ENCODE results near the gene ADGRA1.

GRCh38 chr10:133070810-133071209, 16.9 kb upstream of the ADGRA1 start:
- no peak for TF ChIP-seq TCF12 (IDR thresholded peaks at IDR 0.05; ENCODE audit: low read depth)
- TF ChIP-seq EP300 (IDR thresholded peaks at IDR 0.05; ENCODE audit: borderline replicate concordance): no peak
- no peak for TF ChIP-seq YY1 (IDR thresholded peaks at IDR 0.05; ENCODE audit: low read depth)
- no peak for TF ChIP-seq EGR1 (IDR thresholded peaks at IDR 0.05)
- TF ChIP-seq, protein P1, sequence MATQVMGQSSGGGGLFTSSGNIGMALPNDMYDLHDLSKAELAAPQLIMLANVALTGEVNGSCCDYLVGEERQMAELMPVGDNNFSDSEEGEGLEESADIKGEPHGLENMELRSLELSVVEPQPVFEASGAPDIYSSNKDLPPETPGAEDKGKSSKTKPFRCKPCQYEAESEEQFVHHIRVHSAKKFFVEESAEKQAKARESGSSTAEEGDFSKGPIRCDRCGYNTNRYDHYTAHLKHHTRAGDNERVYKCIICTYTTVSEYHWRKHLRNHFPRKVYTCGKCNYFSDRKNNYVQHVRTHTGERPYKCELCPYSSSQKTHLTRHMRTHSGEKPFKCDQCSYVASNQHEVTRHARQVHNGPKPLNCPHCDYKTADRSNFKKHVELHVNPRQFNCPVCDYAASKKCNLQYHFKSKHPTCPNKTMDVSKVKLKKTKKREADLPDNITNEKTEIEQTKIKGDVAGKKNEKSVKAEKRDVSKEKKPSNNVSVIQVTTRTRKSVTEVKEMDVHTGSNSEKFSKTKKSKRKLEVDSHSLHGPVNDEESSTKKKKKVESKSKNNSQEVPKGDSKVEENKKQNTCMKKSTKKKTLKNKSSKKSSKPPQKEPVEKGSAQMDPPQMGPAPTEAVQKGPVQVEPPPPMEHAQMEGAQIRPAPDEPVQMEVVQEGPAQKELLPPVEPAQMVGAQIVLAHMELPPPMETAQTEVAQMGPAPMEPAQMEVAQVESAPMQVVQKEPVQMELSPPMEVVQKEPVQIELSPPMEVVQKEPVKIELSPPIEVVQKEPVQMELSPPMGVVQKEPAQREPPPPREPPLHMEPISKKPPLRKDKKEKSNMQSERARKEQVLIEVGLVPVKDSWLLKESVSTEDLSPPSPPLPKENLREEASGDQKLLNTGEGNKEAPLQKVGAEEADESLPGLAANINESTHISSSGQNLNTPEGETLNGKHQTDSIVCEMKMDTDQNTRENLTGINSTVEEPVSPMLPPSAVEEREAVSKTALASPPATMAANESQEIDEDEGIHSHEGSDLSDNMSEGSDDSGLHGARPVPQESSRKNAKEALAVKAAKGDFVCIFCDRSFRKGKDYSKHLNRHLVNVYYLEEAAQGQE (IDR thresholded peaks at IDR 0.05; ENCODE audit: low read depth): no peak
- no peak for TF ChIP-seq MAX (IDR thresholded peaks at IDR 0.05)
